ENCODE measurements around the gene TPRN. TPM values are rescaled to one million over a fixed set of nuclear protein-coding genes. Genes with fewer than 3 reads are reported as not detected.

TPRN gene
- total and polyA plus RNA-seq, 9 donors, result 4.6 to 14.6 (median 10.2) TPM

DNA sequence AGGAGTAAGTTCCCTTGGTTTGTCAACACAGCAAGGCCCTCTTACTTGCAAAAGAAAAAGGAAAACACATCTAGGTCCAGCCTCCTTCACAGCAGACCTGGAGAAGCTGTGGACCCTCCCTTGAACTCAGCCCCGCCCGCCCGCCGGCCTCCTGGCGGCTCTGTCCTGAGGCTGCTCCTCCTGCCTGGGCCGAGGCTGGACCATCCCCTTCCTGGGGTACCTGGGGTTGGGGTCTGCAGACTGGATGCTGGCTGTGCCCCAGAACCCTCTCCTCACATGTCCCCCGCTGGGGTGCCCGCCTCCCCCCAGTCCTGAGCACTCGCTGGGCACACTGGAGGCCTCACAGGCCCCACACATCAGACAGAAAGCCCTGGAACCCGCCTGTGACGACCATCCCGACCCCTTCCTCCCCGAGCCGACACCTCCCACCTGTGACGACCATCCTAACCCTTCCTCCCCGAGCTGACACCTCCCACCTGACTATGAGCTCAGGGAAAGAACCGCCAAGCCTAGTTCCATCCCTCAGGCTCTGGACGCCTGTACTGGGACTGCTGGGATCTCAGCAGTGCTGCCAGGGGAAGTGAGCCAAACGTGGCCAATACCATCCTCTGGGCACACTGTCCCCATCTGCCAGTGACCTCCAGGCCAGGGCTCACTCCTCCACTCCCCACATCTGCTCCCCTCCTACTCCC, 21.5 kb downstream of the TPRN start:
- WGBS (ENCODE audit: insufficient coverage), result 85% methylated on average over 13 of the region's 19 CpGs
- DNase-seq, result no peak
- Histone ChIP-seq H3K27me3 (ENCODE audit: control insufficient read depth, insufficient read depth, low read length) (peaks cover 10% of the 10 kb centered on the region), H3K9me3 (replicated peaks; ENCODE audit: control insufficient read depth, low read depth, low read length) (no peaks in the 10 kb centered on the region), H3K4me1 (ENCODE audit: control insufficient read depth, insufficient read depth, low read length) (no peaks in the 10 kb centered on the region), H3K36me3 (ENCODE audit: control insufficient read depth, insufficient read depth, low read length) (peaks cover 67% of the 10 kb centered on the region), H3K27ac (ENCODE audit: low read length) (no peak overlapping the region), H3K4me3 (ENCODE audit: low read length) (no peak overlapping the region)

DNA sequence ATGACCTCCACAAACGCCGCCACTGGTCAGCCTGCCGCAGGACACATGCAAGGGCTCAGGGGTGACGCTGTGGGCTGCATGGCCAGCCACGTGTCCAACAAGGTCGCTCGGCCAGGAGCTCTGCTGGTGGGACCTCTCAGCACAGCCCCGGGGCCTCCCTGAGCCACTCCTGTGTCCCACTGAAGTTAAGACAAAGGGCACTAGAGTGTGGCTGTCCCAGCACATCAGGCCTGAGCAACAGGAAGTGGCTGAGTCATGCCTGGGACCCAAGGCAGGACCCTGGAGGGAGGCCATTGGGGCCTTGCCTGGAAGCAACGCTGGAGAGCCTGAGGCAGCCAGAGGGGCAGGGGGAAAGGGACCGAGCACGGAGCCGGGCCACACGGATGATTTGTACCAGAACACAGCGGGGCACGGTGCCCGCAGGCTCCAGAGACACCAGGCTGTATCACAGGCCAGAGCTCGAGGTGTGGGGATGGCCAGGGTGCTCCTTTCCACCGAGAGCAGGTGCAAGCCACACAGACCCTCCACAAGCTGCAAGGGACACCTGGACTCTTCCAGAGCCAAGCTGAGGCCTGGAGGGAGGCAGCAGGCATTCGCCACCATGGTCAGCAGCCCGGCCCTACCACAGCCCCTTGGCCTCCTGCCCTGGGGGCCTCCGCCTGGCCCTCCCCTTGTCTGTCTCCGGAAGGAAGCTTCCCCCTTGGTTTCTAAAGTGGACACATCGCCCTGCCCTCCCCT, 22.2 kb downstream of the TPRN start:
- H3K36me3 ChIP-seq (ENCODE audit: control insufficient read depth, insufficient read depth, low read length), result peaks cover 60% of the 10 kb centered on the region
- H3K9me3 ChIP-seq (replicated peaks; ENCODE audit: control insufficient read depth, low read depth, low read length), result no peaks in the 10 kb centered on the region
- no peak for DNase-seq
- no peaks in the 10 kb centered on the region for H3K4me1 ChIP-seq (ENCODE audit: control insufficient read depth, insufficient read depth, low read length)
- peaks cover 17% of the 10 kb centered on the region for H3K27me3 ChIP-seq (ENCODE audit: control insufficient read depth, insufficient read depth, low read length)
- WGBS (ENCODE audit: insufficient coverage), result 87% methylated on average over 22 of the region's 23 CpGs
- H3K27ac ChIP-seq (ENCODE audit: low read length), result no peak overlapping the region
- H3K4me3 ChIP-seq (ENCODE audit: low read length), result no peak overlapping the region

GRCh38 chr9:137176302-137177182, 24.0 kb downstream of the TPRN start:
- DNase-seq, result no peak

DNA sequence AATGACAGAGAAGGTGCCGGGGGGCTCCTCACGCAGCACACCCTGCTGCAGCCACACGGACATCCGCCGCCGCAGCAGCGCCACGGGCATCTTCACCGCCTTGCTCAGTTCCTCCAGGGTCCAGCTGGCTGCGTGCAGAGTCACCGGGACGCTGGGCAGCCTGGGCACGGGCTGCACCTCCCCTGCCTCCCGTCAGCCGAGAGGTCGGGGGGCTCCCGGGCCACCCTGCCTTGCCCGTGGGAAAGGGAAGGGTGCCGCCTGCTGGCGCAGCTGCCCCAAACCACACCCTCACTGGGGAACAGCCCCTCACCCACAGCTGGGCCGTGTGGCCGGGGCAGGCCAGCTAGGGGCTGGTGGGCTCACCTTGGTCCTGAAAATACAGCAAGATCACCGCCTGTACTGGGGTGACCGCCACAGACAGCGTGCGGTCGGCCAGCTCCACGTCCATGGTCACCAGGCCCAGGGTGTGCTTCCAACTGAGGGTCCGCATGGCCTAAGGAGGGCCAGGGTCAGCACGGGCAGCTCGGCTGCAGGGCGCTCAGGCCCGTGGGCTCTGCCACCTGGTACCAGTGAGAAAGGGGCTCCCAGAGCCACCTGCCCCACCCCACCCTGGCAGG, 25.1 kb downstream of the TPRN start:
- DNase-seq, result no peak
- H3K4me1 ChIP-seq (ENCODE audit: control insufficient read depth, insufficient read depth, low read length), result peaks cover 4% of the 10 kb centered on the region
- 42% methylated on average over 27 of the region's 33 CpGs for WGBS (ENCODE audit: insufficient coverage)
- H3K36me3 ChIP-seq (ENCODE audit: control insufficient read depth, insufficient read depth, low read length), result peaks cover 32% of the 10 kb centered on the region
- H3K9me3 ChIP-seq (replicated peaks; ENCODE audit: control insufficient read depth, low read depth, low read length), result no peaks in the 10 kb centered on the region
- H3K27ac ChIP-seq (ENCODE audit: low read length), result no peak overlapping the region
- no peak overlapping the region for H3K4me3 ChIP-seq (ENCODE audit: low read length)
- H3K27me3 ChIP-seq (ENCODE audit: control insufficient read depth, insufficient read depth, low read length), result peaks cover 34% of the 10 kb centered on the region

More at GRCh38 chr9:137176302-137177182, 24.0 kb downstream of the TPRN start:
- H3K27me3 ChIP-seq (ENCODE audit: control insufficient read depth, insufficient read depth, low read length), result peaks cover 23% of the 10 kb centered on the region
- H3K9me3 ChIP-seq (replicated peaks; ENCODE audit: control insufficient read depth, low read depth, low read length), result no peaks in the 10 kb centered on the region
- H3K36me3 ChIP-seq (ENCODE audit: control insufficient read depth, insufficient read depth, low read length), result peaks cover 43% of the 10 kb centered on the region
- H3K27ac ChIP-seq (ENCODE audit: low read length), result no peak overlapping the region
- 45% methylated on average over 15 of the region's 17 CpGs for WGBS (ENCODE audit: insufficient coverage)
- H3K4me1 ChIP-seq (ENCODE audit: control insufficient read depth, insufficient read depth, low read length), result peaks cover 4% of the 10 kb centered on the region
- H3K4me3 ChIP-seq (ENCODE audit: low read length), result no peak overlapping the region

- Histone ChIP-seq H3K36me3 (ENCODE audit: control insufficient read depth, insufficient read depth, low read length) (peaks cover 26% of the 10 kb centered on the region), H3K4me3 (ENCODE audit: low read length) (no peak overlapping the region), H3K27me3 (ENCODE audit: control insufficient read depth, insufficient read depth, low read length) (peaks cover 41% of the 10 kb centered on the region), H3K9me3 (replicated peaks; ENCODE audit: control insufficient read depth, low read depth, low read length) (no peaks in the 10 kb centered on the region), H3K27ac (ENCODE audit: low read length) (no peak overlapping the region), H3K4me1 (ENCODE audit: control insufficient read depth, insufficient read depth, low read length) (peaks cover 7% of the 10 kb centered on the region)
- 40% methylated on average over 34 of the region's 34 CpGs for WGBS (ENCODE audit: insufficient coverage)
- no peak for DNase-seq
Observed at GRCh38 chr9:137174722-137175293, 25.7 kb downstream of the TPRN start.

DNA sequence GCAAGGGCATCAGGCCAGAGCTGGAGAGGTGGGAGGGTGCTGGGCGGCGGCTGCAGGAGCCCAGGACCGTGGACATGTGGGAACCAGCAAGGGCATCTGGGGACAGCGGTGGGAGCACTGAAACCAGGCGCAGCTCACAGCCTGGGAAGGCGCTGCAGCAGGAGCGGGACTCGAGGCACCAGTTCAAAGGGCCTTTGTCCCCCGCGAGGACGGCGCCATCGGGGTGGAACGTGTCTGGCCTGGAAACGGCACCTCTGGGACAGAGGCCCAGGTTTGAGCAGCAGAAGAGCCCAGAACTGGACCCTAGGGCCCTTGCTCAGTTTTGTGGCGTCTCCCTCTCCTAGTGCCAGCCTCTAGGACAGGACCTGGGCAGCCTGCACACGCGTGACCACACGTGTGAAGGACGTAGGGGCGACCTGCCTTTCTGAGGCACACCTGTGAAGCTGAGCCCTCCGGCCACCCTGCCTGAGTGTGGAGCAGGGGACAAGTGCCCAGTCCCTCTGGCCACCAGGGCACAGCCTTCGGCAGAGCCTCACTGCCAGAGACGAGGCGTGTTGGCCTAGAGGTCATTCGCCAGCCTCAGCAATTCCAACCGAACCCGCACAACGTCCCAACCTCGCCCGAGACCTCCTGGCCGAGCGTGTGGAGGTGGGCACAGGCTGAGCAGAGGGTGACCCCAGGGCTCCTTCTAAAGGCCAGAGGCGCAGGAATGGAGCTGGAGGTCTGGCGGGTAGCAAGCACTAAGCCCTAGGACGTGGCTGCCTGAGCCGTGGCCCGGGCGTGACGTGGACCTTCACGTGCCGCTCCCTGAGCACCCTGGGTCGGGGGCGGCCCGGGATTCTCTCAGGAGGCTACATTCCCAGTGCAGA, 26.5 kb downstream of the TPRN start:
- WGBS (ENCODE audit: insufficient coverage), result 79% methylated on average over 42 of the region's 45 CpGs
- Histone ChIP-seq H3K27me3 (ENCODE audit: control insufficient read depth, insufficient read depth, low read length) (peaks cover 45% of the 10 kb centered on the region), H3K36me3 (ENCODE audit: control insufficient read depth, insufficient read depth, low read length) (peaks cover 19% of the 10 kb centered on the region), H3K4me3 (ENCODE audit: low read length) (no peak overlapping the region), H3K9me3 (replicated peaks; ENCODE audit: control insufficient read depth, low read depth, low read length) (no peaks in the 10 kb centered on the region), H3K4me1 (ENCODE audit: control insufficient read depth, insufficient read depth, low read length) (peaks cover 7% of the 10 kb centered on the region), H3K27ac (ENCODE audit: low read length) (no peak overlapping the region)
- DNase-seq, result no peak

DNA sequence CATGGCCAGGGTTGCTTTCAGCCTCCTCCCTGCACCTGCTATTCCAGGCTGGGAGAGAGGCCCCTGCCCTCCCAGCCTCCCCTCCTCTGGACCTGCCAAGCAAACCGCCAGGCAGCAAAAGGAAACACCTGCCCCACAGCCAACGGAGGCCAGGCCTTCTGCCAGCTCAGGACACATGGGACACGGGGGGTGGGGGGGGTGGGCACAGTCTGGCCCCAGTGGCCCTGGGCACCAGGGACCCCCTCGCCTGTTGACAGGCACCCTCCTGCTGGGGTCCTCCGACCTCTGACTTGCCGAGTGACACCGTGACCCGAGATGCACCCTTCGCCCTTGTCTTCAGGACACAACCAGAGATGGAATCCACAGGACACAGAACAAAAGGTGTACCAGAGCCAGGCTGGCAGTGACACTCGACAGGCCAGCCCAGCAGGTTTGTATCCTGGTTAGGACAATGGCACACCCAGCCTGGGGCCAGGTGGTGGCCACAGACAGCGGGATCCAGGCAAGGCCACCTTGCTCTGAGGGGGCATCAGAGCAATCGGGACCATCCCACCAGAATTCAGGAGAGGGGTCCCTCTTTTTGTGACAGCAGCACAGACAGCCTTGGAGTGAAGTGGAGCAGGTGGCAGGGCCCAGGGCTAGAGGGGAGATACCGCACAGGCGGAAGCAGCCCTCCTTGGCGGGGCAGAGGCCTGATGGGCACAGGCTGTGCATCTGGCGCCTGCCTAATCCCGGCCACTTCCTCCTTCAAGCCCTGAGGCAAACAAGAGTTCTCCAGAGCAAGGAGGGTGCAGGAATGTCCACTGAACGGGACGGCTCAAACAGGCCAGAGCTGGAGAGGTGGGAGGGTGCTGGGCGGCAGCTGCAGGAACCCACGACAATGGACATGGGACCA, 27.4 kb downstream of the TPRN start:
- no peak for DNase-seq
- 68% methylated on average over 16 of the region's 21 CpGs for WGBS (ENCODE audit: insufficient coverage)
- peaks cover 9% of the 10 kb centered on the region for H3K4me1 ChIP-seq (ENCODE audit: control insufficient read depth, insufficient read depth, low read length)
- no peaks in the 10 kb centered on the region for H3K9me3 ChIP-seq (replicated peaks; ENCODE audit: control insufficient read depth, low read depth, low read length)
- H3K27me3 ChIP-seq (ENCODE audit: control insufficient read depth, insufficient read depth, low read length), result peaks cover 53% of the 10 kb centered on the region
- peaks cover 11% of the 10 kb centered on the region for H3K36me3 ChIP-seq (ENCODE audit: control insufficient read depth, insufficient read depth, low read length)
- no peak overlapping the region for H3K4me3 ChIP-seq (ENCODE audit: low read length)
- no peak overlapping the region for H3K27ac ChIP-seq (ENCODE audit: low read length)

DNA sequence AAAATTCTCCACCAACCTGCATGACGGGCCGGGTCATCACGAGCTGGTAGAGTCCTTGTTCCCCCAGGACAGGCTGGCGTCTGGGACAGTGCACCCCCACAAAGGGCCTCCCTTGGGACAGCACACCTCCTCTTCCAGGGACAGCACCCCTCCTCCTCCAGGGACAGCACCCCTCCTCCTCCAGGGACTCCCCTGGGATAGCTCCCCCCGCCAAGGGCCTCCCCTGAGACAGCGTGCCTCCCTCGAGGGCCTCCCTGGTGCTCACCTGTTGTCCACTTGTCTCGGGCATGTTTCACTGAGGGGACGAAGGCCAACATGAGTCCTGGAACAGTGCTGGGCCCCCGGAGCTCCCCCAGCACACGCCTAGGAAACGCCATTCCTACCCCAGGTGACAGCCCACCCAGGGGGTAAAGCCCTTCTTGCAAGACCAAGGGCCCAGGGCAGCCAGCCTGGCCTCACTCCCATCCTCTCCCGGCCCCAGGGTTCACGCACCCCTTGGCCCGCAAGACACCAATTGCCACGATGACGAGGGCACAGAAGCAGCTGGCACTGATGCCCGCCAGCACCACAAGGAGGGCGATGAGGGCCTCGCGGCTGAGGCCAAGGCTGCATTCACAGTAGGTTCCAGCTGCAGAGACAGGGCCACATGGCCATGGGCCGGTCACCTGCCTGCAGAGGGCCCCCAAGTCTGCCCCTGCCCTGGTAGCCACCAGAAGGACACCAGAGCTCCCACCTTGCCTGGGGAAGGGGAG, 29.2 kb downstream of the TPRN start:
- Histone ChIP-seq H3K36me3 (ENCODE audit: control insufficient read depth, insufficient read depth, low read length) (no peaks in the 10 kb centered on the region), H3K9me3 (replicated peaks; ENCODE audit: control insufficient read depth, low read depth, low read length) (no peaks in the 10 kb centered on the region), H3K27ac (ENCODE audit: low read length) (no peak overlapping the region), H3K4me3 (ENCODE audit: low read length) (no peak overlapping the region), H3K27me3 (ENCODE audit: control insufficient read depth, insufficient read depth, low read length) (peaks cover 71% of the 10 kb centered on the region), H3K4me1 (ENCODE audit: control insufficient read depth, insufficient read depth, low read length) (peaks cover 15% of the 10 kb centered on the region)
- no peak for DNase-seq
- WGBS (ENCODE audit: insufficient coverage), result 82% methylated on average over 22 of the region's 22 CpGs

Measured in muscle of leg (tissue), 11 donors.